CD4-positive, alpha-beta T cell treated with Interleukin-15 for 1 hour (primary cell): ENCODE measurements around the gene HIVEP3.

Experiments
- DNase-seq: peaks from one replicate; pipeline ENCODE4 v3.0.0-alpha.2; 2020

Gene HIVEP3

GRCh38 chr1:41919764-41920397 is 1.2 kb upstream of the HIVEP3 start:
- peak; percentile 84 for DNase-seq

DNA sequence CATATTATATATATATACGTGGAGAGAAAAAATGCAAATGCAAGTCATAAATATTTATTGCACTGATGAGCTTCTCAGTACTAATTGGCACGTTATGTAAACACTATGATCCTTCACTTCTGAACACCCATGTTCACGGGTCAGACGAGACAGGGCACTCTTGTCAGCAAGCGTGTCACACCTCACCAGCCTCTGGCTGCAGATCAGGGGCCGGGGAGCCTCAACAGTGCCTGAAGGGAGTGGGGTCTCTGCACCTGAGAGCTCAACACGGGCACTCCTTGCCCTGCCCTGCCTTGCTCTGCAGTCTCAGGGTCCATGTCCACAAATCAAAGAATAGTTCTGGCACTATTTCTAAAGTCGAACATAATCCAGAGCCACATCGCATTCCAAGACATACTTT is 409 bp upstream of the HIVEP3 start:
- DNase-seq = no peak

GRCh38 chr1:41917835-41918449 is 780 bp downstream of the HIVEP3 start:
- DNase-seq = no peak

DNA sequence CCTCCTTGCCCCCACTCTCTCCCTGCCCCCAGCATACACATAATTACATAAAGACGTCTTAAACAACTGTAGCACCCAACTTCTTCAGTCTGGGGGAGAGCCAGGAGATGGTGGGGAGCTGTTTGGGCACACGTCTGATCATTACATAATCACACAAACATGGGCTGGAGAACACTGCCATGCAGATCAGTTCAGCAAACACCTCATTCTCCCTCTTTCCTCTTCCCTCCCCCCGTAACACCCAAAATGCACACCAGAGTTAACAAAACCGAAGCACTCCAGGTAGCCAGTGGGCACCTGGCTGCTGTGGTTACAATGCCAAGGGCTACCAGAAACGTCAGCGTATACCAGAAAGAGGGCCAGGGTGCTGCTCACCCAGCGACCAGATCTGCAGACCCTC is 1.6 kb downstream of the HIVEP3 start:
- DNase-seq = no peak

GRCh38 chr1:41915786-41916571 is 2.7 kb downstream of the HIVEP3 start:
- peak; percentile 56 for DNase-seq

GRCh38 chr1:41914516-41914915 is 4.2 kb downstream of the HIVEP3 start:
- DNase-seq = peak; percentile 23

- no peak for DNase-seq
Measured at GRCh38 chr1:41913014-41913413, 5.7 kb downstream of the HIVEP3 start.

- no peak for DNase-seq
Measured at GRCh38 chr1:41908288-41908895, 10.3 kb downstream of the HIVEP3 start.

DNA sequence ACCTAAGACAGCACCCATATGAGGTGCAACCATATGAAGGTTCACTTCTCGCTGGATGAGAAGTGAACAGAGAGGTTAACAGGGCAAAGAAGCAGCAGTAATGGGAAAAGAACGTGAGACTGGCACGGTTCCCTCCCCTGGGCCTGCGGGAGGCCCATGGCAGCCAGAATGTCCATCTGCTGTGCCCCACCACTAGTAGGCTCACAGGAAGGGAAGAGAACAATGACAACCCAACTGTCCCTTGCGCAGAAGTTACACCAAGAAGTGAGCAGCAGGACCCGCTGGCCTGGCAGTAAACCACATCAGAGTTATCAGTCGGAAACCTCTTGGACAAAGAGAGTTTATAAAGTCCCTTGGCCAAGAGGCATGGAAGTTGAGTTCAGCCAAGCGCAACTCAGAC is 11.3 kb downstream of the HIVEP3 start:
- DNase-seq = no peak

- no peak for DNase-seq
Measured at GRCh38 chr1:41906943-41907342, 11.8 kb downstream of the HIVEP3 start.

DNA sequence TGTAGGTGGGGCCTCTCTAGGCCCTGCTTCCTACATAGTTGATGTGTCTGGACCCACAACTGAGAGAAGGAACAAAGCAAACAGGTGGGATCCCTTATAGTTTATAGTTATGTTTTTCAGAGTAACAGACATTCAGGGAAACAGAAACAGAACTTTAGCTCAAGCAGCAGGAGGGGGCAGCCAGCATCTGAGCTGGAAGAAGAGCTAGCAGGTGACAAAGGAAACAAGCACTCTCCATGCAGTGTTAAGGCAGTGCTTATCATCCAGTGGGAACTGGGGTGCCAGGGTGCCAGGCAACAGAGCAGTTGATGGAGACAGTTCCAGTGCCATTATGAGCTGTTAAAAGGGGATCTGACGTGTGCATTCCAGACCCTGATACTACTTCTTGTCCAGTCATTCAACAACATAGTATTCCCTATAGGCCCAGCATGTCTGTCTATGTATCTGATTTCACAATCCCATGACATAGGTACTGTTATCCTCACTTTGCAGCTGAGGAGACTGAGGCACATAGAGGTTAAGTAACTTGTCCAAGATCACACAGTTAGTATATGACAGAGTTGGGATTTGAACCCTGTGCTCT is 13.5 kb downstream of the HIVEP3 start:
- no peak for DNase-seq

GRCh38 chr1:41902664-41903063 is 16.1 kb downstream of the HIVEP3 start:
- DNase-seq = no peak

- no peak for DNase-seq
Measured at GRCh38 chr1:41902159-41902577, 16.6 kb downstream of the HIVEP3 start.

DNA sequence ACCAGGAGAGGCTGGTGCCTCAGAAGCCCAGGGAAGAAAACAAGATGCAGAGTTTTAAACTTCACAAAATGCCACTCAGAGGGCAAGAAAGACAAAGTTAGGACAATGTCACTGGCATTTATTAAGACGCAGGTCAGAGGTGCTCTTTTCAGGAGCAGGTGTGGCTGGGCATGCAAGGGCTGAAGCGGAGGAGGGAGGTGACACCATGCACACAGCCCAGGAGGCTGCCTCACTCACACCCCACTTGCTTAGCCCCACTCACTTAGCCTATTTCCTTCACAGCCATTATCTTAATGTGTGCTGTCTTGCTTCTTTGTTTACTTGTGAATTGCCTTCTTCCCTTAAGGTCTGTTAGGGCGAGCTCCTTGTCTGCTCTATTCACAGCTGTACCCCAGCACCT is 17.2 kb downstream of the HIVEP3 start:
- no peak for DNase-seq

- no peak for DNase-seq
Measured at GRCh38 chr1:41900603-41901444, 17.9 kb downstream of the HIVEP3 start.

- peak; percentile 81 for DNase-seq
Measured at GRCh38 chr1:41898191-41898713, 20.5 kb downstream of the HIVEP3 start.

- no peak for DNase-seq
Measured at GRCh38 chr1:41895552-41895951, 23.2 kb downstream of the HIVEP3 start.

- no peak for DNase-seq
Measured at GRCh38 chr1:41894808-41895483, 23.8 kb downstream of the HIVEP3 start.

DNA sequence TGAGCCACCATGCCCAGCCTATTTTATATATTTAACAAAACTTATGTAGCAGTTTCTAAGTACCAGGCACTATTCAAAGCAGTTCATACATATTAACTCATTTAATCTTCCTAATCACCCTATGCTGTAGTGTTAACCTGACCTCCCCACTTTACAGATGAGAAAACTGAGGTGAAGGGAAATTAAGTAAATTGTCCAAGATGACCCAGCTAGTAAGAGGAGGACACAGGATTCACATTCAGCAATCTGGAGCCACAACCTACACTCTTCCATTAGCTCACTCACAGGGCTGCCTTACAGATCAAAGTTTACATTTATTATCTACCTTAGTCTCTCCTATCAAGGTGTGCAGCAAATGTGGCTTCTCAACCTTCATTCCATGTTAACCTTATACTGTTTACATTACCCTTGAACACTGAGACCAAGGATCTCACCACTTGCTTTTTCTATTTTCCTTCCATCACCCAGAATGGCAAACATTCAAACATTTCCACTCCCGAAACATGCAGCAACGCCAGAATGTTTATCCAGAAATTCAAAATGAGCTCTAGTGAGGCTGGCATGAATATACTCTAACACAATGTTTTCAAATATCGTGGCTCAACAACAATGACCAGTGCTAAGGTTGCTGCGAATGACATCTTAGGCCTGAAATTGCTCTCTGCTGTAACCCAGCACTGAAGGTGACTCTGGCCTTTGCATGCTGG is 24.5 kb downstream of the HIVEP3 start:
- DNase-seq = no peak

DNA sequence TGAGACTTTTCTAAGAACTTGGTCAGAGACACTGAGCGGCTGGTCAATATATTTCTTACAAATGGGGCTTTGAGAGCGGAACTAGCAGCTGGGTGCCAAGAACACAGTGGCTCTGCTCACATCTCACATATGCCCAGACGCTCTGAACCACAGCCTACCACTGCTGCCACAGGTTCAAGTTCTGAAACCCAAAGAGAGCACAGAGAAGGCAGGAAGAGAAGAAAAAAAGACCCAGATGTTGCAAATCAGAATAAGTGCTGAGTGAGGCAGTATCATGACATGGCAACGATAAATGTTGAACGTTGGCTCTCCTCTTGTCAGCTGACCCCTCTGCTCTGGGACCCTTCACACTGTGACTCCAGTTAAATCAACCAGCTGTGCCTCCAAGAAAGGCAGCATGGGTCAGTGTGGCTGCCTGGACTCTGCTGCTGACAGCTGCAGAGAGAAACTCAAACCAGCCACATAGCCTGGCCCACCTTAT is 26.4 kb downstream of the HIVEP3 start:
- DNase-seq = peak; percentile 43
